ENCODE measurements around the gene FAM81A.

The FAM81A gene

DNA sequence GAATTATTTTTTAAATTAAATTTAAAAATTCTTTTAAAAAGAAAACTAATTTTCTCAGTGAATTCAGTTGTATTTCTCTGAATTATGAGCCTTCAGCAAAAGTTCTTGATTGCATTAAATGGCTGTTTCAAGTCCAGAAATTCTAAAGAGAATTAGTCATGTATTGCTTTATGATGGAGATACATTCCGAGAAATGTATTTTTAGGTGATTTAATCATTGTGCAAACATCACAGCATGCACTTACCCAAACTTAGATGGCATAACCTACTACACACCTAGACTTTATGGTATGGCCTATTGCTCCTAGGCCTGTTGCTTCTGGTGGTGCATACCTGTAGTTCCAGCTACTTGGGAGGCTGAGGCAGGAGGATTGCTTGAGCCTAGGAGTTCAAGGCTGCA lies 129.3 kb downstream of the FAM81A start:
- DNase-seq: no peak
- H3K4me3 ChIP-seq (ENCODE audit: insufficient read depth, low read depth, low read length, poor library complexity, severe bottlenecking): no peak overlapping the region
- H3K4me1 ChIP-seq (ENCODE audit: control insufficient read depth, insufficient read depth, low read length, poor library complexity, severe bottlenecking): no peaks in the 10 kb centered on the region
- H3K27me3 ChIP-seq (replicated peaks; ENCODE audit: control insufficient read depth, insufficient read depth, low read length, poor library complexity, severe bottlenecking): no peaks in the 10 kb centered on the region
- no peaks in the 10 kb centered on the region for H3K9me3 ChIP-seq (ENCODE audit: control insufficient read depth, low read length)
- no peak overlapping the region for H3K27ac ChIP-seq (ENCODE audit: insufficient read depth, low read length, poor library complexity, severe bottlenecking)
- H3K36me3 ChIP-seq (ENCODE audit: control insufficient read depth, insufficient read depth, low read length): no peaks in the 10 kb centered on the region

DNA sequence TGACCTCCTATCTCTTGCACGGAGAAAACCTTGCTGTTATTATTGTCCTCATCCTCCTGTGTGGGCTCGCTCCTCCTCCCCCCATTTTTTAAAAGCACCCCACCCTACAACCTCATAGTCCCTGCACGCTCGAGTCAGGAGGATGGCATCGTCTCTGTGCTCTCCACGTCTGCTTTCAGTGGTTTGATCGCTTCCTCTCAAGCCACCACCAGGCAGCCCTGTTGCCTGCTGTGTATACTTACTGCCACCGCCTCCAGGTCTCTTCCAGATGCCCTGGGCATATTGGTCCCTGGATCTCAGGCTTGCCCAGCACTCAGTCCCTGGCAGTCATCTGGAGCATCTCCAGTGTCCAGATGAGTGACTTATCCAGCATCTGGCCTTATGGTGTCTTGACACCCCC lies 131.5 kb downstream of the FAM81A start:
- Histone ChIP-seq H3K9me3 (ENCODE audit: control insufficient read depth, low read length) (no peaks in the 10 kb centered on the region), H3K4me1 (ENCODE audit: control insufficient read depth, insufficient read depth, low read length, poor library complexity, severe bottlenecking) (no peaks in the 10 kb centered on the region), H3K36me3 (ENCODE audit: control insufficient read depth, insufficient read depth, low read length) (no peaks in the 10 kb centered on the region), H3K27me3 (replicated peaks; ENCODE audit: control insufficient read depth, insufficient read depth, low read length, poor library complexity, severe bottlenecking) (no peaks in the 10 kb centered on the region), H3K4me3 (ENCODE audit: insufficient read depth, low read depth, low read length, poor library complexity, severe bottlenecking) (no peak overlapping the region), H3K27ac (ENCODE audit: insufficient read depth, low read length, poor library complexity, severe bottlenecking) (no peak overlapping the region)
- no peak for DNase-seq

DNA sequence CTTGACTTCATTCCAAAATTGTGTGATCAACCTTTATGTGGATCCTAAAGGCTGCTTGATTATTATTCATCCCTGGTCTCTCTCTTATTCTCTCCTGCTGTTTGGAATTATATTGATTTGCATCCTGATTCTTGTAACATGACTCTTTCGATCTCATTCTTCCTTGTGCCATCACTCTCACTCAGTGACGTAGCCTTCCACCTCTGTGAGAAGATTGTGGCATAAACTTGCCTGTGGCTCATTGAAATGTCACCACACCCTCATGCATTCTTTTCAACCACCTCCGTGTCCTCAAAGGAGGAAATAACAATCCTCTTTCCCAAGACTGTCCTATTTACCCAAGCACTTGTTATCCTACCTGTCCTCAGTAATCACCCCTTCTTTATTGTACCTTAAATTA lies 132.3 kb downstream of the FAM81A start:
- Histone ChIP-seq H3K4me1 (ENCODE audit: control insufficient read depth, insufficient read depth, low read length, poor library complexity, severe bottlenecking) (no peaks in the 10 kb centered on the region), H3K4me3 (ENCODE audit: insufficient read depth, low read depth, low read length, poor library complexity, severe bottlenecking) (no peak overlapping the region), H3K36me3 (ENCODE audit: control insufficient read depth, insufficient read depth, low read length) (no peaks in the 10 kb centered on the region), H3K27me3 (replicated peaks; ENCODE audit: control insufficient read depth, insufficient read depth, low read length, poor library complexity, severe bottlenecking) (no peaks in the 10 kb centered on the region), H3K9me3 (ENCODE audit: control insufficient read depth, low read length) (no peaks in the 10 kb centered on the region), H3K27ac (ENCODE audit: insufficient read depth, low read length, poor library complexity, severe bottlenecking) (no peak overlapping the region)
- DNase-seq: no peak

DNA sequence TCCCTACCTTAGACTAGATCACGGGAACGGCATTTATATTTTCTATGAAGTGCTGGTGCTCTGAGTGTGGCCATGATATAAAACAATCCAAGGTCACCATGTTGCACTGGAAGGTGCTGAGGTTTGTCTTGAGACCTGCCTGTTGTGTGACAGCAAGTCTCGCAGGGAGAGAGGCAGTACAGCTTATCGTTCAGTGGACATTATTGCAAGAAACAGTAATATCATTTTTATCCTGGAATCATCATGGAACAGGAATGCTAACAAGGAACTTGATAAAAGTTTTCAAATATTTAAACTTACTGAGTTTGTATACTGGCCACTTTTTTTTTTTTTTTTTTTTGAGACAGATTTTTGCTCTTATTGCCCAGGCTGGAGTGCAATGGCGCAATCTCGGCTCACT lies 133.6 kb downstream of the FAM81A start:
- no peak for DNase-seq
- Histone ChIP-seq H3K36me3 (ENCODE audit: control insufficient read depth, insufficient read depth, low read length) (no peaks in the 10 kb centered on the region), H3K9me3 (ENCODE audit: control insufficient read depth, low read length) (no peaks in the 10 kb centered on the region), H3K4me1 (ENCODE audit: control insufficient read depth, insufficient read depth, low read length, poor library complexity, severe bottlenecking) (no peaks in the 10 kb centered on the region), H3K27me3 (replicated peaks; ENCODE audit: control insufficient read depth, insufficient read depth, low read length, poor library complexity, severe bottlenecking) (no peaks in the 10 kb centered on the region), H3K4me3 (ENCODE audit: insufficient read depth, low read depth, low read length, poor library complexity, severe bottlenecking) (no peak overlapping the region), H3K27ac (ENCODE audit: insufficient read depth, low read length, poor library complexity, severe bottlenecking) (no peak overlapping the region)

All from effector memory CD4-positive, alpha-beta T cell (primary cell).